Measurements from ENCODE around the gene MYMK. TPM values are rescaled to one million over a fixed set of nuclear protein-coding genes. Genes with fewer than 3 reads are reported as not detected.

MYMK gene
- total and polyA plus RNA-seq, 2 of the 13 experiments (the other 11 are each of a cell fraction or from before 2014, with no cell fraction given) = not detected

DNA sequence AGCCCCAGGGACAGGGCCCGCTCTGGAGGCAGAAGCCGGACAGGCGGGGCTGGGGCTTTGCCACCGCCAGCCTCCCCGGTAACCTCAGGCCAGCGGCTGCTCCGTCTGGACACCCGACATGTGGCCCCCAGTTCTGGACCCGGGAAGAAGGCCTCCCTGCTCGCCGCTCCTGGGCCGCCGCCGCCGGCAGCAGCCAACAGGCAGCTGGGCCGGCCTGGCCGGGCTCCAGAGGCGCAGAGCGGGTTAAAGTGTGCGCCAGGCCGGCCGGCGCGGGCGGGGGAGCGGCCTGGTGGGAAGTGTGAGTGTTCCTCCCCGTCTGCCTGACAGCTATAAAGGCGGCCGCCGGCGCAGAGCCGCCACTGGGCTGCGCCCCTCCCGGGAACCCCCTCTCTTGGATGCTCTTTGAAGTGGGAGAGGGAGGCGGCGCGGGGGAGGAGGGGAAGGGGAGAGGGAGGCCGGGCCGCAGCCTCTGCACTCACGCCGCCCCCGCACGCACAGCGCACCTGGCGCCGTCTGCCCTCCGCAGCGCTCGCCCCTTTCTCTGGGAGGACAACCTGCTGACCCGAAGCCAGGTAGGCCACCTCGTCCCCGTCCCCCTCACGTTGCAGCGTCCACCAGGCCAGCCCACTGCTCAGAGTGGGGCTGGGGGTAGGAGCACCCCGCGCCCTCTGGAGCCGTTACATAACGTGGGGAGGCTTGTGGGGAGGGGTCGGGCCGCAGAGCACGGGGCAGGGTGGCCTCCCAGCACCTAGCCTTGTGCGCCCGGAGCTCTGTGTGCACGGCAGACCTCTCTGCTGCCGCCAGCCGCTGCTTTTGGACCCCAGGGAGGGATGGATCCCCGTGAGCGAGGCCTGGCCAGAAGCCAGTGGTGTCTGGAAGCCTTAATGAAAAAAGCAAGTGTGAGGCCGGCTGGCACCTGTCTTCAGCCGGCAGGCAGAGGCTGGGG is 9.9 kb upstream of the MYMK start, which contains the start of gene ADAMTSL2:
Gene ADAMTSL2, plus strand, starts transcription at position 359 of the 946 bp plus-strand sequence. CDS start 2,009 bp downstream, outside the sequence.
- no peaks in the 10 kb centered on the region for H3K36me3 ChIP-seq (replicated peaks in 1 of 2; ENCODE audit: control insufficient read depth in 1 of 2, insufficient read depth in 2 of 2, low read length in 2 of 2)
- peak within 1 kb of the TSS; percentile 46 for H3K9ac ChIP-seq (ENCODE audit: insufficient read depth, low read depth, low read length)
- ChIA-PET CTCF (ENCODE audit: low intra/inter-chr PET ratio, low total read pairs) (interaction anchor here (2.9 kb wide), 1 partner anchor 192 kb away, joined by 19 read pairs; no protein-coding TSS in a partner anchor), POLR2A (interaction anchor here (0.6 to 2.1 kb wide), 6 partner anchors 12 to 204 kb away, joined by 3 to 19 read pairs (median 4); partner anchors contain the start of genes CACFD1 and SARDH)
- WGBS (ENCODE audit: low lambda C conversion rate) = 2% methylated on average over 13 of the region's 70 CpGs
- H3K27me3 ChIP-seq (ENCODE audit: control insufficient read depth in 1 of 2, insufficient read depth in 2 of 2, low read length in 2 of 2) = peaks cover 8 to 27% of the 10 kb centered on the region in 2 experiments; a peak in 4 of 5 replicates
- intact Hi-C loops (cut with micrococcal nuclease; ENCODE audit: unreplicated experiment) (loop anchor here (2.0 kb wide), 1 partner anchor 180 kb away; no protein-coding TSS in a partner anchor), in situ Hi-C loops (cut with HindIII; ENCODE audit: extremely low pct_ligation_motif_present, low pct_unique_long_range_greater_than_20kb) (loop anchor here (25.0 kb wide), 1 partner anchor 203 kb away; the partner anchor contains the start of gene SARDH)
- H4K20me1 ChIP-seq (ENCODE audit: insufficient read depth, low read length) = 0 out of 2 replicates have a peak, but pooled peaks cover 2% of the 10 kb centered on the region
- BruUV-seq (replicated peaks) = no TSS peak
- peak within 1 kb of the TSS; percentile 48 to 72 (median 57); a peak in 5 of 6 replicates for H3K4me3 ChIP-seq (replicated peaks in 1 of 3; ENCODE audit: insufficient read depth in 1 of 3, low read depth in 2 of 3, low read length in 3 of 3)
- H3K79me2 ChIP-seq (ENCODE audit: insufficient read depth, low read length) = no peaks in the 10 kb centered on the region
- DNase-seq (ENCODE audit: low spot score) (peak; percentile 73), ATAC-seq (peak; percentile 73), FAIRE-seq (no peak)
- peaks cover 38% of the 10 kb centered on the region for H3K4me1 ChIP-seq (ENCODE audit: insufficient read depth, low read length)
- no peak within 1 kb of the TSS for H3K27ac ChIP-seq (ENCODE audit: extremely low read length, insufficient read depth, low read length)
- H2AFZ ChIP-seq (ENCODE audit: low read length) = no peak within 1 kb of the TSS
- peak within 1 kb of the TSS; percentile 98 for H3K4me2 ChIP-seq (ENCODE audit: low read depth, low read length)
- no peaks in the 10 kb centered on the region for H3K9me3 ChIP-seq (ENCODE audit: low read length)
- TF ChIP-seq MAZ (IDR thresholded peaks at IDR 0.05; ENCODE audit: borderline replicate concordance, low read depth, low read length) (0 out of 2 replicates have a peak, but pooled peaks have one; percentile 31), MAZ (CRISPR knock-in tag; IDR thresholded peaks at IDR 0.05; ENCODE audit: low read depth) (peak; percentile 77), ZEB1 (IDR thresholded peaks at IDR 0.05; ENCODE audit: insufficient replicate concordance, low read depth) (peak; percentile 33), ZNF747 (CRISPR knock-in tag; IDR thresholded peaks at IDR 0.05; ENCODE audit: borderline replicate concordance) (peak; percentile 56; the same call in 1 of the 2 replicates), NONO (IDR thresholded peaks at IDR 0.05) (no peak), NONO (CRISPR knock-in tag; conservative IDR thresholded peaks at IDR 0.05) (peak; percentile 9; the same call in 1 of the 2 replicates), SMARCE1 (IDR thresholded peaks at IDR 0.05; ENCODE audit: borderline replicate concordance) (no peak), MYC (CRISPR knock-in tag; IDR thresholded peaks at IDR 0.05; ENCODE audit: borderline replicate concordance) (peak; percentile 60), EZH2 (conservative IDR thresholded peaks at IDR 0.05; ENCODE audit: low read depth, low read length) (no peak), ELF1 (CRISPR knock-in tag; IDR thresholded peaks at IDR 0.05) (no peak)
- TF ChIP-seq, protein P1, sequence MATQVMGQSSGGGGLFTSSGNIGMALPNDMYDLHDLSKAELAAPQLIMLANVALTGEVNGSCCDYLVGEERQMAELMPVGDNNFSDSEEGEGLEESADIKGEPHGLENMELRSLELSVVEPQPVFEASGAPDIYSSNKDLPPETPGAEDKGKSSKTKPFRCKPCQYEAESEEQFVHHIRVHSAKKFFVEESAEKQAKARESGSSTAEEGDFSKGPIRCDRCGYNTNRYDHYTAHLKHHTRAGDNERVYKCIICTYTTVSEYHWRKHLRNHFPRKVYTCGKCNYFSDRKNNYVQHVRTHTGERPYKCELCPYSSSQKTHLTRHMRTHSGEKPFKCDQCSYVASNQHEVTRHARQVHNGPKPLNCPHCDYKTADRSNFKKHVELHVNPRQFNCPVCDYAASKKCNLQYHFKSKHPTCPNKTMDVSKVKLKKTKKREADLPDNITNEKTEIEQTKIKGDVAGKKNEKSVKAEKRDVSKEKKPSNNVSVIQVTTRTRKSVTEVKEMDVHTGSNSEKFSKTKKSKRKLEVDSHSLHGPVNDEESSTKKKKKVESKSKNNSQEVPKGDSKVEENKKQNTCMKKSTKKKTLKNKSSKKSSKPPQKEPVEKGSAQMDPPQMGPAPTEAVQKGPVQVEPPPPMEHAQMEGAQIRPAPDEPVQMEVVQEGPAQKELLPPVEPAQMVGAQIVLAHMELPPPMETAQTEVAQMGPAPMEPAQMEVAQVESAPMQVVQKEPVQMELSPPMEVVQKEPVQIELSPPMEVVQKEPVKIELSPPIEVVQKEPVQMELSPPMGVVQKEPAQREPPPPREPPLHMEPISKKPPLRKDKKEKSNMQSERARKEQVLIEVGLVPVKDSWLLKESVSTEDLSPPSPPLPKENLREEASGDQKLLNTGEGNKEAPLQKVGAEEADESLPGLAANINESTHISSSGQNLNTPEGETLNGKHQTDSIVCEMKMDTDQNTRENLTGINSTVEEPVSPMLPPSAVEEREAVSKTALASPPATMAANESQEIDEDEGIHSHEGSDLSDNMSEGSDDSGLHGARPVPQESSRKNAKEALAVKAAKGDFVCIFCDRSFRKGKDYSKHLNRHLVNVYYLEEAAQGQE (IDR thresholded peaks at IDR 0.05; ENCODE audit: borderline replicate concordance in 1 of 2, low read depth in 1 of 2, low read length in 2 of 2) = no peak
- TF ChIP-seq, protein P2, sequence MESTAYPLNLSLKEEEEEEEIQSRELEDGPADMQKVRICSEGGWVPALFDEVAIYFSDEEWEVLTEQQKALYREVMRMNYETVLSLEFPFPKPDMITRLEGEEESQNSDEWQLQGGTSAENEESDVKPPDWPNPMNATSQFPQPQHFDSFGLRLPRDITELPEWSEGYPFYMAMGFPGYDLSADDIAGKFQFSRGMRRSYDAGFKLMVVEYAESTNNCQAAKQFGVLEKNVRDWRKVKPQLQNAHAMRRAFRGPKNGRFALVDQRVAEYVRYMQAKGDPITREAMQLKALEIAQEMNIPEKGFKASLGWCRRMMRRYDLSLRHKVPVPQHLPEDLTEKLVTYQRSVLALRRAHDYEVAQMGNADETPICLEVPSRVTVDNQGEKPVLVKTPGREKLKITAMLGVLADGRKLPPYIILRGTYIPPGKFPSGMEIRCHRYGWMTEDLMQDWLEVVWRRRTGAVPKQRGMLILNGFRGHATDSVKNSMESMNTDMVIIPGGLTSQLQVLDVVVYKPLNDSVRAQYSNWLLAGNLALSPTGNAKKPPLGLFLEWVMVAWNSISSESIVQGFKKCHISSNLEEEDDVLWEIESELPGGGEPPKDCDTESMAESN (CRISPR knock-in tag; conservative IDR thresholded peaks at IDR 0.05) = 0 out of 2 replicates have a peak, but pooled peaks have one; percentile 21
- TF ChIP-seq, protein P3, sequence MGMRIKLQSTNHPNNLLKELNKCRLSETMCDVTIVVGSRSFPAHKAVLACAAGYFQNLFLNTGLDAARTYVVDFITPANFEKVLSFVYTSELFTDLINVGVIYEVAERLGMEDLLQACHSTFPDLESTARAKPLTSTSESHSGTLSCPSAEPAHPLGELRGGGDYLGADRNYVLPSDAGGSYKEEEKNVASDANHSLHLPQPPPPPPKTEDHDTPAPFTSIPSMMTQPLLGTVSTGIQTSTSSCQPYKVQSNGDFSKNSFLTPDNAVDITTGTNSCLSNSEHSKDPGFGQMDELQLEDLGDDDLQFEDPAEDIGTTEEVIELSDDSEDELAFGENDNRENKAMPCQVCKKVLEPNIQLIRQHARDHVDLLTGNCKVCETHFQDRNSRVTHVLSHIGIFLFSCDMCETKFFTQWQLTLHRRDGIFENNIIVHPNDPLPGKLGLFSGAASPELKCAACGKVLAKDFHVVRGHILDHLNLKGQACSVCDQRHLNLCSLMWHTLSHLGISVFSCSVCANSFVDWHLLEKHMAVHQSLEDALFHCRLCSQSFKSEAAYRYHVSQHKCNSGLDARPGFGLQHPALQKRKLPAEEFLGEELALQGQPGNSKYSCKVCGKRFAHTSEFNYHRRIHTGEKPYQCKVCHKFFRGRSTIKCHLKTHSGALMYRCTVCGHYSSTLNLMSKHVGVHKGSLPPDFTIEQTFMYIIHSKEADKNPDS (CRISPR knock-in tag; IDR thresholded peaks at IDR 0.05) = 0 out of 2 replicates have a peak, but pooled peaks have one; percentile 33
